ENCODE data around the gene KRTAP10-4.

- TF ChIP-seq RAD21 (IDR thresholded peaks at IDR 0.05) = no peak
- TF ChIP-seq REST (IDR thresholded peaks at IDR 0.05) = no peak
- TF ChIP-seq, protein P1, sequence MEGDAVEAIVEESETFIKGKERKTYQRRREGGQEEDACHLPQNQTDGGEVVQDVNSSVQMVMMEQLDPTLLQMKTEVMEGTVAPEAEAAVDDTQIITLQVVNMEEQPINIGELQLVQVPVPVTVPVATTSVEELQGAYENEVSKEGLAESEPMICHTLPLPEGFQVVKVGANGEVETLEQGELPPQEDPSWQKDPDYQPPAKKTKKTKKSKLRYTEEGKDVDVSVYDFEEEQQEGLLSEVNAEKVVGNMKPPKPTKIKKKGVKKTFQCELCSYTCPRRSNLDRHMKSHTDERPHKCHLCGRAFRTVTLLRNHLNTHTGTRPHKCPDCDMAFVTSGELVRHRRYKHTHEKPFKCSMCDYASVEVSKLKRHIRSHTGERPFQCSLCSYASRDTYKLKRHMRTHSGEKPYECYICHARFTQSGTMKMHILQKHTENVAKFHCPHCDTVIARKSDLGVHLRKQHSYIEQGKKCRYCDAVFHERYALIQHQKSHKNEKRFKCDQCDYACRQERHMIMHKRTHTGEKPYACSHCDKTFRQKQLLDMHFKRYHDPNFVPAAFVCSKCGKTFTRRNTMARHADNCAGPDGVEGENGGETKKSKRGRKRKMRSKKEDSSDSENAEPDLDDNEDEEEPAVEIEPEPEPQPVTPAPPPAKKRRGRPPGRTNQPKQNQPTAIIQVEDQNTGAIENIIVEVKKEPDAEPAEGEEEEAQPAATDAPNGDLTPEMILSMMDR (IDR thresholded peaks at IDR 0.05; ENCODE audit: low read depth, low read length, missing input control) = no peak
- no peak for TF ChIP-seq TAF1 (conservative IDR thresholded peaks at IDR 0.05)
- TF ChIP-seq, protein P2, sequence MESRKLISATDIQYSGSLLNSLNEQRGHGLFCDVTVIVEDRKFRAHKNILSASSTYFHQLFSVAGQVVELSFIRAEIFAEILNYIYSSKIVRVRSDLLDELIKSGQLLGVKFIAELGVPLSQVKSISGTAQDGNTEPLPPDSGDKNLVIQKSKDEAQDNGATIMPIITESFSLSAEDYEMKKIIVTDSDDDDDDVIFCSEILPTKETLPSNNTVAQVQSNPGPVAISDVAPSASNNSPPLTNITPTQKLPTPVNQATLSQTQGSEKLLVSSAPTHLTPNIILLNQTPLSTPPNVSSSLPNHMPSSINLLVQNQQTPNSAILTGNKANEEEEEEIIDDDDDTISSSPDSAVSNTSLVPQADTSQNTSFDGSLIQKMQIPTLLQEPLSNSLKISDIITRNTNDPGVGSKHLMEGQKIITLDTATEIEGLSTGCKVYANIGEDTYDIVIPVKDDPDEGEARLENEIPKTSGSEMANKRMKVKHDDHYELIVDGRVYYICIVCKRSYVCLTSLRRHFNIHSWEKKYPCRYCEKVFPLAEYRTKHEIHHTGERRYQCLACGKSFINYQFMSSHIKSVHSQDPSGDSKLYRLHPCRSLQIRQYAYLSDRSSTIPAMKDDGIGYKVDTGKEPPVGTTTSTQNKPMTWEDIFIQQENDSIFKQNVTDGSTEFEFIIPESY (IDR thresholded peaks at IDR 0.05) = no peak
- TF ChIP-seq, protein P3, sequence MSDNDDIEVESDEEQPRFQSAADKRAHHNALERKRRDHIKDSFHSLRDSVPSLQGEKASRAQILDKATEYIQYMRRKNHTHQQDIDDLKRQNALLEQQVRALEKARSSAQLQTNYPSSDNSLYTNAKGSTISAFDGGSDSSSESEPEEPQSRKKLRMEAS (IDR thresholded peaks at IDR 0.05) = no peak
- TF ChIP-seq JUND (IDR thresholded peaks at IDR 0.05) = no peak
- no peak for TF ChIP-seq FOXA1 (IDR thresholded peaks at IDR 0.05)
- TF ChIP-seq NR2F2 (IDR thresholded peaks at IDR 0.05) = no peak
- no peak for TF ChIP-seq EGR1 (IDR thresholded peaks at IDR 0.05; ENCODE audit: low read depth in 2 of 2)
- TF ChIP-seq YY1 (IDR thresholded peaks at IDR 0.05) = no peak
- TF ChIP-seq, protein P4, sequence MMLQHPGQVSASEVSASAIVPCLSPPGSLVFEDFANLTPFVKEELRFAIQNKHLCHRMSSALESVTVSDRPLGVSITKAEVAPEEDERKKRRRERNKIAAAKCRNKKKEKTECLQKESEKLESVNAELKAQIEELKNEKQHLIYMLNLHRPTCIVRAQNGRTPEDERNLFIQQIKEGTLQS (IDR thresholded peaks at IDR 0.05) = no peak
Observed at GRCh38 chr21:44583089-44583799, 9.7 kb downstream of the KRTAP10-4 start.
